GM21515 (cell line): ENCODE results near the gene SLC7A6.

Experiments used
- ATAC-seq: cut with Tn5 transposase; IDR thresholded peaks from one replicate; pipeline ENCODE4 v1.9.1; 2021; ENCODE audit not compliant: unreplicated experiment

The SLC7A6 gene

GRCh38 chr16:68264128-68265077 lies at the start of gene SLC7A6:
SLC7A6 (plus strand) TSS chr16:68264526; CDS start chr16:68274727, 10,201 bp downstream.
- peak; percentile 54 for ATAC-seq

GRCh38 chr16:68214726-68215125 lies 49.6 kb upstream of the SLC7A6 start:
- ATAC-seq, result no peak

GRCh38 chr16:68215302-68215701 lies 49.0 kb upstream of the SLC7A6 start:
- no peak for ATAC-seq

GRCh38 chr16:68216240-68216639 lies 48.1 kb upstream of the SLC7A6 start:
- ATAC-seq, result no peak

- ATAC-seq, result no peak
Measured at GRCh38 chr16:68217506-68217905, 46.8 kb upstream of the SLC7A6 start.

GRCh38 chr16:68219725-68220351 lies 44.5 kb upstream of the SLC7A6 start:
- ATAC-seq, result no peak

- no peak for ATAC-seq
Measured at GRCh38 chr16:68223072-68223471, 41.3 kb upstream of the SLC7A6 start.

GRCh38 chr16:68226116-68226515 lies 38.2 kb upstream of the SLC7A6 start:
- no peak for ATAC-seq

GRCh38 chr16:68227183-68227793 lies 37.0 kb upstream of the SLC7A6 start:
- ATAC-seq, result no peak

- no peak for ATAC-seq
Measured at GRCh38 chr16:68227850-68228553, 36.3 kb upstream of the SLC7A6 start.

GRCh38 chr16:68228652-68229051 lies 35.7 kb upstream of the SLC7A6 start:
- no peak for ATAC-seq

GRCh38 chr16:68229431-68230175 lies 34.7 kb upstream of the SLC7A6 start:
- no peak for ATAC-seq

- ATAC-seq, result no peak
Measured at GRCh38 chr16:68230176-68230571, 34.2 kb upstream of the SLC7A6 start.

- ATAC-seq, result no peak
Measured at GRCh38 chr16:68230956-68231355, 33.4 kb upstream of the SLC7A6 start.

- ATAC-seq, result no peak
Measured at GRCh38 chr16:68231384-68232136, 32.8 kb upstream of the SLC7A6 start.

- no peak for ATAC-seq
Measured at GRCh38 chr16:68232335-68232734, 32.0 kb upstream of the SLC7A6 start.

GRCh38 chr16:68233085-68233834 lies 31.1 kb upstream of the SLC7A6 start:
- no peak for ATAC-seq

GRCh38 chr16:68233835-68234187 lies 30.5 kb upstream of the SLC7A6 start:
- no peak for ATAC-seq
